PFSK-1 (cell line): ENCODE data around the gene PFDN6.

Experiments
- SIN3A ChIP-seq: IDR thresholded peaks from 2 replicates; pipeline ENCODE4 v1.6.1; 2012; ENCODE audit warnings: mild to moderate bottlenecking, low read length, moderate library complexity, borderline replicate concordance; ENCODE audit not compliant: insufficient read depth
- TAF1 ChIP-seq: IDR thresholded peaks from 2 replicates; pipeline ENCODE4 v1.6.1; 2012; ENCODE audit warnings: low read length, control low read depth, borderline replicate concordance; ENCODE audit not compliant: insufficient read depth

GRCh38 chr6:33277663-33278391 lies 11.6 kb upstream of the PFDN6 start:
- TF ChIP-seq TAF1 (no peak), SIN3A (no peak)
